IPS DF 19.7 (cell line): ENCODE data around the gene DHRS9.
"Not testable (repeated sequence)": the region's sequence is repeated elsewhere in the genome, so short reads cannot be mapped to it uniquely, and the experiment has no call there.

Source experiments
- DNase-seq: peaks from one replicate; pipeline ENCODE4 v3.0.0-alpha.2; 2013; ENCODE audit warnings: low read depth, low spot score

The DHRS9 gene

GRCh38 chr2:169069341-169069740 lies at the start of gene DHRS9:
Gene DHRS9, plus strand, starts transcription at chr2:169069563. Its CDS starts 12,019 bp downstream, at chr2:169081582.
- DNase-seq = no peak

- DNase-seq = no peak
Observed at GRCh38 chr2:169023161-169023560, 46.2 kb upstream of the DHRS9 start.

GRCh38 chr2:169026056-169026455 lies 43.3 kb upstream of the DHRS9 start:
- DNase-seq = no peak

- no peak for DNase-seq
Observed at GRCh38 chr2:169027234-169027633, 42.1 kb upstream of the DHRS9 start.

GRCh38 chr2:169029341-169029740 lies 40.0 kb upstream of the DHRS9 start:
- DNase-seq = no peak

- no peak for DNase-seq
Observed at GRCh38 chr2:169031202-169031601, 38.2 kb upstream of the DHRS9 start, which contains the start of gene ABCB11. Gene ABCB11, minus strand, starts transcription at chr2:169031324. Its CDS starts 13,199 bp downstream, at chr2:169018125.

GRCh38 chr2:169034256-169034655 lies 35.1 kb upstream of the DHRS9 start:
- no peak for DNase-seq

GRCh38 chr2:169034984-169035544 lies 34.3 kb upstream of the DHRS9 start:
- no peak for DNase-seq

GRCh38 chr2:169035887-169036286 lies 33.5 kb upstream of the DHRS9 start:
- no peak for DNase-seq

- DNase-seq = no peak
Observed at GRCh38 chr2:169036736-169037440, 32.5 kb upstream of the DHRS9 start.

- no peak for DNase-seq
Observed at GRCh38 chr2:169038338-169038757, 31.0 kb upstream of the DHRS9 start.

- no peak for DNase-seq
Observed at GRCh38 chr2:169039702-169040101, 29.7 kb upstream of the DHRS9 start.

- DNase-seq = no peak
Observed at GRCh38 chr2:169041594-169041993, 27.8 kb upstream of the DHRS9 start.

- DNase-seq = no peak
Observed at GRCh38 chr2:169042856-169043255, 26.5 kb upstream of the DHRS9 start.

- DNase-seq = no peak
Observed at GRCh38 chr2:169046440-169047151, 22.8 kb upstream of the DHRS9 start.

GRCh38 chr2:169047256-169048250 lies 21.8 kb upstream of the DHRS9 start:
- DNase-seq = no peak

GRCh38 chr2:169049142-169049541 lies 20.2 kb upstream of the DHRS9 start:
- no peak for DNase-seq

GRCh38 chr2:169050476-169051240 lies 18.7 kb upstream of the DHRS9 start:
- no peak for DNase-seq

GRCh38 chr2:169054575-169054974 lies 14.8 kb upstream of the DHRS9 start:
- not testable (repeated sequence) for DNase-seq

- DNase-seq = not testable (repeated sequence)
Observed at GRCh38 chr2:169064199-169064598, 5.2 kb upstream of the DHRS9 start.

- no peak for DNase-seq
Observed at GRCh38 chr2:169065422-169065821, 3.9 kb upstream of the DHRS9 start.
